Measurements from ENCODE around the gene ST6GALNAC3.
"Not testable (repeated sequence)": the region's sequence is repeated elsewhere in the genome, so short reads cannot be mapped to it uniquely, and the experiment has no call there.

ST6GALNAC3 gene

GRCh38 chr1:76070538-76070937 is 4.0 kb upstream of the ST6GALNAC3 start:
- no peak overlapping the region for H3K4me3 ChIP-seq (ENCODE audit: low read depth, low read length)

GRCh38 chr1:76073481-76073880 is 1.1 kb upstream of the ST6GALNAC3 start:
- H3K4me3 ChIP-seq (ENCODE audit: low read depth, low read length): no peak overlapping the region

GRCh38 chr1:76075188-76075489 is 593 bp downstream of the ST6GALNAC3 start:
- peak overlapping the region; percentile 77 for H3K4me3 ChIP-seq (ENCODE audit: low read depth, low read length)

GRCh38 chr1:76075877-76076276 is 1.3 kb downstream of the ST6GALNAC3 start:
- H3K4me3 ChIP-seq (ENCODE audit: low read depth, low read length): no peak overlapping the region

GRCh38 chr1:76079475-76080227 is 5.1 kb downstream of the ST6GALNAC3 start:
- H3K4me3 ChIP-seq (ENCODE audit: low read depth, low read length): no peak overlapping the region

GRCh38 chr1:76080552-76081079 is 6.1 kb downstream of the ST6GALNAC3 start:
- no peak overlapping the region for H3K4me3 ChIP-seq (ENCODE audit: low read depth, low read length)

- H3K4me3 ChIP-seq (ENCODE audit: low read depth, low read length): no peak overlapping the region
Measured at GRCh38 chr1:76082062-76082461, 7.5 kb downstream of the ST6GALNAC3 start.

- no peak overlapping the region for H3K4me3 ChIP-seq (ENCODE audit: low read depth, low read length)
Measured at GRCh38 chr1:76083189-76083588, 8.6 kb downstream of the ST6GALNAC3 start.

GRCh38 chr1:76084029-76084627 is 9.6 kb downstream of the ST6GALNAC3 start:
- H3K4me3 ChIP-seq (ENCODE audit: low read depth, low read length): no peak overlapping the region

GRCh38 chr1:76084685-76085084 is 10.1 kb downstream of the ST6GALNAC3 start:
- no peak overlapping the region for H3K4me3 ChIP-seq (ENCODE audit: low read depth, low read length)

- no peak overlapping the region for H3K4me3 ChIP-seq (ENCODE audit: low read depth, low read length)
Measured at GRCh38 chr1:76086109-76086508, 11.6 kb downstream of the ST6GALNAC3 start.

GRCh38 chr1:76086597-76086996 is 12.1 kb downstream of the ST6GALNAC3 start:
- no peak overlapping the region for H3K4me3 ChIP-seq (ENCODE audit: low read depth, low read length)

- H3K4me3 ChIP-seq (ENCODE audit: low read depth, low read length): no peak overlapping the region
Measured at GRCh38 chr1:76090283-76091203, 16.0 kb downstream of the ST6GALNAC3 start.

GRCh38 chr1:76092812-76093211 is 18.3 kb downstream of the ST6GALNAC3 start:
- no peak overlapping the region for H3K4me3 ChIP-seq (ENCODE audit: low read depth, low read length)

- H3K4me3 ChIP-seq (ENCODE audit: low read depth, low read length): no peak overlapping the region
Measured at GRCh38 chr1:76093522-76094312, 19.2 kb downstream of the ST6GALNAC3 start.

- H3K4me3 ChIP-seq (ENCODE audit: low read depth, low read length): no peak overlapping the region
Measured at GRCh38 chr1:76095802-76096201, 21.3 kb downstream of the ST6GALNAC3 start.

GRCh38 chr1:76097064-76097463 is 22.5 kb downstream of the ST6GALNAC3 start:
- H3K4me3 ChIP-seq (ENCODE audit: low read depth, low read length): not testable (repeated sequence)

- H3K4me3 ChIP-seq (ENCODE audit: low read depth, low read length): no peak overlapping the region
Measured at GRCh38 chr1:76098845-76099244, 24.3 kb downstream of the ST6GALNAC3 start.

GRCh38 chr1:76101548-76101947 is 27.0 kb downstream of the ST6GALNAC3 start:
- no peak overlapping the region for H3K4me3 ChIP-seq (ENCODE audit: low read depth, low read length)

- no peak overlapping the region for H3K4me3 ChIP-seq (ENCODE audit: low read depth, low read length)
Measured at GRCh38 chr1:76102046-76102445, 27.5 kb downstream of the ST6GALNAC3 start.

GRCh38 chr1:76103034-76103433 is 28.5 kb downstream of the ST6GALNAC3 start:
- no peak overlapping the region for H3K4me3 ChIP-seq (ENCODE audit: low read depth, low read length)

Measured in iPS-11a (cell line).